ENCODE results near the gene GATD1. TPM values are rescaled to one million over a fixed set of nuclear protein-coding genes. Genes with fewer than 3 reads are reported as not detected.

The GATD1 gene
- total RNA-seq, 2 donors from 2014 or later = 33.0 to 38.8 TPM

DNA sequence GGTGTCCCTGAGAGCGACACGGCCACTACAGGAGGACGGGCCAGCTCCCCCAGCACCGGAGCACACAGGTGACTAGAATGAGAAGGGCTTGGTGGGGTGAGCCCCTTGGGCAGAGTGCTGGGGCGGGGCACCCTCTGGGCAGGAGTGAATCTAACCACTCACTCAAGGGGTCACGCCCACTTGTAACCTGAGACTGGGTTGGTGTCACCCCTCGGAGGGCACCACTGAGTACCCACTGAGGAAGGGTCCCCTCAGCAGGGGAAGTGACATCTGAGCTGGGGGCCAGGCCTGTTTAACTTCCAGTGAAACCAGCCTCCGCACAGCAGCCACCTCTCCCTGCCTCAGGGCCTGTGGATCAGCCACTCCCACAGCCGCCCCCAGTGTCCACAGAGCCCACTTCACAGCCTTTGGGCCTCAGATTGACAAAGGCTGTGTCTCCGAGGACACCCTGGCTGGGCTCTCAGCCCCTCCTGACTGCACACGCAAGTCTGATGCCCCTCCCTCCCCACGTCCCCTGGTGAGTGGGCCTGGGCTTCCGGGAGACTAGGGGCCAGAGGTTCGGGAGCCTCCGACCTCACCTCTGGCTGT, 5.6 kb downstream of the GATD1 start:
- DNase-seq (ENCODE audit: low spot score) = peak; percentile 66
- intact Hi-C loops (cut with DNase I) = no loop called here

DNA sequence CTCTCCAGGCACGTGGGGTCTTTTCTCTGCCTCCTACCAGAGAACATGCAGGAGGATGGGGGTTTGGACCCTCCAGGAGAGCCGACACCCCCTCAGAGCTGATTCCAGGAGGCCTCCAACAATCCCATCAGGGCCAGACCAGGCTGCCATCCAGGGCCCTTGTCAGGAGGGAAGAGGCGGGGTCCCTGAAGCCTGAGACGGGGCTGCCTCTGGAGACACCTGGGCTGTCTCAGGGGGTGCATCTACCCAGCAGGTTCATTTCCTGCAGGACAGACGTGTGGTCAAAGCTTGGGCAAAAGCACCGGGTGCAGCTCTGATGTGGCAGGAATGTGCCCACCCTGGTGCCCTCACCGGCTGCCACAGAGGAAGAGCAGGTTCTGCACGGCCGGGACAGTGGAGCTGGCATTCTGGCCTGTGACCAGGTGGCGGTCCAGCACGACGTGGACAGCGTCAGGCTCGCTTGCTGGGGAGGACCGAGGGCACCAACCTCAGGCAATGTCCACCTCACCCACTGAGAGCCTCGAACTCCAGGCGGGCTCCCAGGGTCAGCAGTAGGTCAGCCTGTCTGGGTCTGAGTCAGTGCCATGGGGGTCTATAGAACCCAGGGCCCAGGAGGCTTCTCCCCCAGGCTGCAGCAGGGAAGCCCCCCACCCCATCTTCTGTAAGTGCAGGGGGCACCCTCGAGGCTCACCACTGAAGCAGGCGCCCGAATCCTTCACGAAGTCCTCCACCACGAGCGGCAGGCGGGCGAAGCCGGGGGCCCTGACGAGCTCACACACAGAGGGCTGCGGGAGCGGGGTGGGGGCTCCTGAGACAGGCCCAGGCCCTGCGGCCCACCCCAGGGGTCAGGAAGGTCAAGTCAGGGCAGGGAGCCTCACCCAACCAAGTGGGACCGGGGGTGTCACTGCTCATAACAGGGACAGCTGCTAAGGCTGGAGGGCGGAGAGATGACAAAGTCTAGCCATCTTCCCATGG, 6.4 kb downstream of the GATD1 start:
- DNase-seq (ENCODE audit: low spot score) = peak; percentile 73
- intact Hi-C loops (cut with DNase I) = no loop called here

DNA sequence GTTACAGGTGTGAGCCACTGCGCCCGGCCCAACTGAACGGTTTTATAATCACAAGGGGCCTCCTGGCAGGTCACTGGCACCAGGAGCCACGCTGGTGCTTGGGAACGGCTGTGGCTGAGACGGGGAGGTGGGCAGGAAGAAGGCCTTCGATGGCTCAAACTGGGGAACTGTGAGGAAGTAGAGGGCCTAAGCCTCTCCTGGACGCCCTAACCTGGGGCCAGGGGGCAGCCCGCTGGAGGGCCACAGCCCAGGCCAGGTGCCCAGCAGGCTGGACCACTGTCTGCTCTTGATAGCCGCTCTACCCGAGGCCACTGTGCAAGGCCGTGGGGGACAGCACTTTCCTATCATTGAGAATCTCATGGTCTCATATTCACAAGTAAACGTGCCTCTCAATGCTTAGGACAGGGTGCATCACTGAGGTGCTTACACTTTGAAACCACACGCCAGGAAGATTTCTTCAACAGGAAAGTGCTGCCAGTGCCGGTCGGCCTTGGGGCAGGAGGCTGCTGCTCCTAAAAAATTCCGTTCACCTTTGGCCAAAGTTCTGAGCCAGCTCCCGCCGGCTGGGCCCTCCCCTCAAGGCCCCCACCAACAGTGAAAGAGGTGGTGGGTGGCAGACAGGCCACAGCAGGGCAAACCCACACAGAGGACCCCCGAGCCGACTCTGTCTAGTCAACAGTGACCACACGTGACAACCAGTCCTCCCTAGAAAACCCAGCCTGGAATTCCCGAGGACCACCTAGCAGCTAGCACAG, 7.2 kb downstream of the GATD1 start:
- intact Hi-C loops (cut with DNase I) = no loop called here
- DNase-seq (ENCODE audit: low spot score) = peak; percentile 66

DNA sequence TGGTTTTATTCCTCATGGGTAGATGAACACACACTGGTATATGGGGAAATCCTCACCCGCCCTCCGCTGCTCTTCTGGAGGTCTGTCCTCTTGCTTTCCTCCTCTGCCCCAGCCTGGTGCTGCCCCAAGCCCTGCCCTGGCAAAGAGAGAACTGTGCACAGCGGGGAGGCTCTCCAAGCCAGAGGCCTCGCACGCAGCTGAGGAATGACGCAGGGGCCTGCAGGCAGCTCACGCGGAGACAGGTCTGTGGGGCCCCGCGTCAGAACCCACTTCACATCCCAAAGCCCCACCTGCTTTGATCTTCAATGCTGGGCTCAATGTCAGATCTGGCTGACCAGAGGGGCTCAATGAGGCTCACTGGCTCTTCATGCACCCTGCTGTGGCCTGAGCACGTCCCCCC, 10.0 kb downstream of the GATD1 start:
- intact Hi-C loops (cut with DNase I) = no loop called here
- DNase-seq (ENCODE audit: low spot score) = no peak

DNA sequence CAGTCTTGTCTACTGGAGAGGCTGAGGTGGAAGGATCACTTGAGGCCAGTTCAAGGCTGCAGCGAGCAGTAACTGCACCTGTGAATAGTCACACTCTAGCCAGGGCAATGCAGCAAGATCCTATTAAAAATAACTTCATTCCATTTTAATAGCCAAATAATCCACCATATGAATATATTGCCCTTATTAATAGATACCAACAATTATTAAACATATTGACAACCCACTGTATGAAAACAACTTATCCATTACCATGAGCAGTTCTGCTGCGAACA, 10.4 kb downstream of the GATD1 start:
- intact Hi-C loops (cut with DNase I) = no loop called here
- no peak for DNase-seq (ENCODE audit: low spot score)

DNA sequence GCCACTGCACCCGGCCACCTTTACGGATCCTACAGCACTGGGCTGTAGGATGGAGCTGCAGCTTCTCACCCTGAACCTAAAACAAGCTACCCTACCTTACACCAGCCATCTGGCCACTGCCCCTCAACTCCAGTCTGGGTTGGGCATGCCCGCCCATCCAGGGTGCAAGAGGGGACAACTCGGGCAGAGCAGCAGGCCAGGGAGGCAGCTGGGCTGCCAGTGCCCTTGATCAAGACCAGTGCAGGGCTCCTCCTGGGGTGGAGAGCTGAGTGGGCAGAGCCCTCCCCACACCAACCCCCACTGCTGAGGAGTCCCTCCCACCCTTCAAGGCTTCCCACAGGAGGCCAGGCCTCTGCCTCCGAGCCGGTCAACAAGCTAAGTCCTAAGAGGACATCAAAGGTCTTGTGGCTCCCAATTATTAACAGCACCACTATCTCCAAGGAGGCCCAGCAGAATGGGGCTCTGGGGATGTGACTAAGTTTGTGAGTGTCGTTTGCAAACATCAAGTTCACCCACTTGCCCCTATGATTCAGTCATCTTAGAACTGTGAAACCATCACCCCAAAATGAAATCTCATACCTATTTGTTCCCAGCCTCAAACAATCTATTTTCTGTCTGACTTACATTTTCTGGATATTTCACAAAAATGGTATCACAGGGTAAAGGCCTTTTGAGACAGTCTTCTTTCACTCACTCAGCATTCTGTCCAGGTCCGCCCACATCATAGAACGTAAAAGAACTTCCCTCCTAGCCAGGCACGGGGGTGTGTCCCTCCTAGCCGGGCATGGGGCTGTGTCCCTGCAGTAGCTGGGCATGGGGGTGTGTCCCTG, 11.0 kb downstream of the GATD1 start:
- DNase-seq (ENCODE audit: low spot score) = no peak
- intact Hi-C loops (cut with DNase I) = no loop called here

DNA sequence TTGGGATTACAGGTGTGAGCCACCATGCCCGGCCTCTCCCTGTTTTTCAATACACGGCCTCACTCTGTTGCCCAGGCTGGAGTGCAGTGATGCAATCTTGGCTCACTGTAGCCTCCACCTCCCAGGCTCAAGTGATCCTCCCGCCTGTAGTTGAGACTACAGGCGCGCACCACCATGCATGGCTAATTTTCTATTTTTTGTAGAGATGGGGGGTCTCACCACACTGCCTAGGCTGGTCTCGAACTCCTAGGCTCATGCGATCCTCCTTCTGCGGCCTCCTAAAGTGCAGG, 11.5 kb downstream of the GATD1 start:
- intact Hi-C loops (cut with DNase I) = no loop called here

DNA sequence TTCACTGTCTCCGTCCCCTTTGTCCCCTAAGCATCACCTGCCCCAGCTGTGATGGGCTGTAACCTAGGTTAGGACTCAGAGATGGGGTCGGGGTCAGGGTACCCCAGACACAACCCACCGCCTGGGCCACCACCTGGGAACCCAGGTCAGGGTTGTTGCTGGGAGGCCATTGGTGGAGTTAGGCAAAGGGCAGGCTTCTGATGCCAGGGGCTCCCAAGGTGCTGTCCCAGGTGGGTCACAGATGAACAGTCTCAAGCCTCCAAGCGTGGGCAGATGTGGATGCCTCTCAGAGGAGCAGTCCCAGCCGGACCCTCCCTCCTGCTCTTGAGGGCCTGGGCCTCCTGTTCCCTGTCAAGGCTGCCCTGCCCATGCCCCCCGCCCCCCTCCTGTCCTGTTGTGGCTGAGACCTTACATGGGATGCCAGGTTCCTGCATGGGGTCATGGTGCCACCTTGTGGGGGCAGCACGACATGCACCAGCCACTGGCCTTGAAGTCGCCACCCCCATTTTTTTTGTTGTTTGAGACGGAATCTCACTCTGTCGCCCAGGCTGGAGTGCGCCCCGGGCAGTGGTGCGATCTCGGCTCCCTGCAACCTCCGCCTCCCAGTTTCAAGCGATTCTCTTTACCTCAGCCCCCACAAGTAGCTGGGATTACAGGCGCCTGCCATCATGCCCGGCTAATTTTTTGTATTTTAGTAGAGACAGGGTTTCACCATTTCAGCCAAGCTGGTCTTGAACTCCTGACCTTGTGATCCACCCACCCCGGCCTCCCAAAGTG, 12.1 kb downstream of the GATD1 start:
- intact Hi-C loops (cut with DNase I) = no loop called here
- DNase-seq (ENCODE audit: low spot score) = no peak

More for the DNA sequence above, 11.5 kb downstream of the GATD1 start:
- no peak for DNase-seq (ENCODE audit: low spot score)

DNA sequence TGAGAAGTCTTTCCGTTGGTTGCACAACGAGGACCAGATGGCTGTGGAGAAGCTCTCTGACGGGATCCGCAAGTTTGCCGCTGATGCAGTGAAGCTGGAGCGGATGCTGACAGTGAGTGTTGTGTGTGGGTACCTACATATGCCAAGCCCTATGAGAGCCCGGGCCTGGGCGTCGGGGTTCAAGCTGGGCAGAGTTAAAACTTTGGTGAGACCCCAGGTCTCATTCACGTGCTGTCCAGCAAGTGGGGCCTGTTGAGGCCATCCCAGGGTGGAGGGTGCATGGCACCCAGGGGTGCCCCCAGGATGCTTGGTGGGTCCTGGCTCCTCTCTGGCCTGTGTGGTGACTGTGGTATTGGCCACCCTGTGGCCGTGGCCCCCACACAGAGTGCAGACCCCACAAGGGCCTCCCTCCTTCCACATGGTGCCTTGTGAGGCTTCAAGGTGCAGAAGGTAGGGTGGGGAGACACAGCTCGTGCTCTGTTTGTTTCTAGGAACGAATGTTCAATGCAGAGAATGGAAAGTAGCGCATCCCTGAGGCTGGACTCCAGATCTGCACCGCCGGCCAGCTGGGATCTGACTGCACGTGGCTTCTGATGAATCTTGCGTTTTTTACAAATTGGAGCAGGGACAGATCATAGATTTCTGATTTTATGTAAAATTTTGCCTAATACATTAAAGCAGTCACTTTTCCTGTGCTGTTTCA, 12.8 kb downstream of the GATD1 start:
- no peak for DNase-seq (ENCODE audit: low spot score)
- intact Hi-C loops (cut with DNase I) = no loop called here

DNA sequence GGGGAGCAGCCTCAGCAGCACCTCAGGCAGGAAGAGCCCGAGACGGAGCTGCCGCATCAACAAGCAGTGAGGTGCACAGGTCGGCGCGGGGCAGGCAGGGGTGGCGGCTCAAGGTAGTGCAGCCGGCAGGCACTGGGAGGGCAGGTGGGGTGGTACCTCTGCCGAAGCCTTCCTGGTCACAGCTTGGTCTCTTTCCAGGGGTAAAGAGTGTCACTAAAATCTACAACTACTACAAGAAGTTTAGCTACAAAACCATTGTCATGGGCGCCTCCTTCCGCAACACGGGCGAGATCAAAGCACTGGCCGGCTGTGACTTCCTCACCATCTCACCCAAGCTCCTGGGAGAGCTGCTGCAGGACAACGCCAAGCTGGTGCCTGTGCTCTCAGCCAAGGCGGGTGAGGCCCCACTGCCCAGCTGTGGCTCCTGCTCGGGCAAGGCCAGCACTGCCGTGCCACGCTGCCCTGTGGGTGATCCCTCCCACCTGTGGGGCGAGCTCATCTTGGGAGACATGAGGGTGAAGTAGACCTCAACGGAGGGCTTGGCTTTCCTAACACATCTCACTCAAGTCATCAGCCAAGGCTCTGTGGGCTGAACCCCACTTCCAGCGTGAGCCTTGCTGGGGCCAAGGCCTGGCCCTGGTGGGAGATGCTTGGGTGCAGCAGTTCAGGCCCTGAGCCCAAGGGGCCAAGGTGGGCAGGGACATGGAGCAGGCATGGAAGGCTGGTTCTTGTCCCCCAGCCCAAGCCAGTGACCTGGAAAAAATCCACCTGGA, 13.6 kb downstream of the GATD1 start:
- DNase-seq (ENCODE audit: low spot score) = no peak
- intact Hi-C loops (cut with DNase I) = no loop called here

DNA sequence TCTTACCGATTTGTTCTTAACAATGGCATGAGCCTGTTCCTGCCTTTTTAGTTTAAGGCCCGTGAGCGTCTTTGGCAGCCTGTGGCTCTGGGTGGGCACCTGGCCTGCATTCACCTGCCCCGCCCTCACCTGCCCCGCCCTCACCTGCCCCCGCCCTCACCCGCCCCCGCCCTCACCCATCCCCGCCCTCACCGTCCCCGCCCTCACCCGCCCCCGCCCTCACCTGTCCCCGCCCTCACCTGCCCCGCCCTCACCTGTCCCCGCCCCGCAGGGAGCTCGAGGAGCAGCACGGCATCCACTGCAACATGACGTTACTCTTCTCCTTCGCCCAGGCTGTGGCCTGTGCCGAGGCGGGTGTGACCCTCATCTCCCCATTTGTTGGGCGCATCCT, 14.2 kb downstream of the GATD1 start:
- intact Hi-C loops (cut with DNase I) = no loop called here
- no peak for DNase-seq (ENCODE audit: low spot score)

DNA sequence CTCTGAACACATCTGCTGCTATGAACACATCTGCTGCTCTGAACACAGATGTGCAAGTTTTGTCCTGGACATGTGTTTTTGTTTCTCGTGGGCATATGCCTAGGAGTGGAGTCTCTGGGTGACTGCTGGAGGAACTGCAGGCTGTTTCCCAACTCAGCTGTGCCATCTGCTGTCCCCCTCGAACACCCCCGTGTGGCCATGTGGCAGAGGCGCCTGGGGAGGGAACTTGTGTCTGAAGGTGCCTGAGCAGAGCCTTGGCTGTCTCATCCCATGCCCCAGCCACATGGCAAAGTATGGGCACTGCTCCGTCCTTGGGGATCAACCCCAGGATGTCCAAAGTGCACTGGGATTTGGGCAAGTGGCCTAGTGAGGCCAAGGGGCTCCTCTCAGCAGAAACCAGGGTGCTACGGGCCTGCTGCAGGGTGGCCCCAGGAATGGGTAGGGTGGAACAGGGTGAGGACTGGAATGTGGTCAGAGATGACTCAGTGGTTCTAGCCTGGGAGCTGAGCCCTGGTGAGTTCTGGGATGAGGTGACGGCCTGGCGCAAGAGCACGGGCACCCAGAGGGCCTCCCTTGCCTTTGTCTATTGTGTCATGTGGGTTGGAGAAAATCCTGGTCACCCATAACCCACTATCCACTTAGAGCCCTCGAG, 14.7 kb downstream of the GATD1 start:
- intact Hi-C loops (cut with DNase I) = no loop called here
- no peak for DNase-seq (ENCODE audit: low spot score)

DNA sequence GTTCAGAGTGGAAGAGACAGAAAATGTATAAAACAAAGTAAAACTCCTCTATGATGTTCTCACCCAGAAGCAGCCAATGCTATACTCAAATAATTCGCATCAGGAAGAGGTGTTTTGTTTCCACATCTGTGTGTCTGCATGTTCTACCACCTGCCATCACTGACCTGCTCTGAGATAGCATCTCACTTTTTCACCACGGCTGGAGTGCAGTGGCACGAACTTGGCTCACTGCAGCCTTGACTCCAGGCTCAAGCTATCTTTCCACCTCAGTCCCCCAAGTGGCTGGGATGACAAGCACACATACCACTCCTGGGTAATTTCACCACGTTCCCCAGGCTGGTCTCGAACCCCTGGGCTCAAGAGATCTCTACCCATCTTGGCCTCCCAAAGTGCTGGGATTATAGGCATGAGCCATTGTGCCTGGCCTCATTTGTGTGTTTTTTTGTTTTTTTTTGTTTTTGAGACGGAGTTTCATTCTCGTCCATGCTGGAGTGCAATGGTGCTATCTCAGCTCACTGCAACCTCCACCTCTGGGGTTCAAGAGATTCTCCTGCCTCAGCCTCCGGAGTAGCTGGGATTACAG, 15.7 kb downstream of the GATD1 start:
- intact Hi-C loops (cut with DNase I) = no loop called here
- no peak for DNase-seq (ENCODE audit: low spot score)

DNA sequence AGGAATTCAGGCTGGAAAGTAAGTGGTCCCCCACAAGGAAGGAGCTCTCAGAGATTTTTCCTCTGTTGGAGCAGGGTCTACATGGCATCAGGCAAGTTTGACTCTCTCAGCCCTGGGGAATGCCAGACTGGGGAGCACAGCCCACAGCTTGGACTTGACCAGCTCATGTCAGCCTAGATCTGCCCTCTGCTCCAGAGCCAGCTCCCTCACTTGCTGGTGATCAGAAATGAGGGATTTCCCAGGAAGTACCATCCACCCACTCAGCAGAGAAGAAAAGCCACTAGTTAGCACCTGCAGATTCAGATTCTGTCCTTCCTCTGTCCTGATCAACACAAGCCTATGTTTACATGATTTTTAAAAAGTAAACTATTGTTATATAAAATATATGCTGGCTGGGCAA, 17.1 kb downstream of the GATD1 start:
- DNase-seq (ENCODE audit: low spot score) = no peak
- intact Hi-C loops (cut with DNase I) = no loop called here

DNA sequence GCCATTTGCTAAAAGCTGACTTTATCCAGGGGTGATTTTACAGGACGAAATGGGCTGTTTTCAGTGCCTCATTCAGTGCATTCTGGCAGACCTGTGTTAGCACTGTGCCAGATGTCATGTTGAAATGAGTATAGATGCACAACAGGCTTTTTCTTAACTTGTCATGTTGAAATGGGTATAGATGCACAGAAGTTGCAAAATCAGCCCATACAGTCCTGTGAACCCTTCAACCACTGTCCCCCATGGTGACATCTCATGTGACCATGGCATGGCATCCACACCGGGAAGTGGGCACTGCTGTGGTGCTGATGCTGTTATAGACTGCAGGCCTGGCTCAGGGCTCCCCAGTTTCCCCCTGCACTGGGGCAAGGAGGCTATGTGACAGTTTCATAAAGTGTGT, 27.6 kb downstream of the GATD1 start:
- no peak for DNase-seq (ENCODE audit: low spot score)
- intact Hi-C loops (cut with DNase I) = loop anchor here in 1 of 2 donors (10.0 kb wide), 1 partner anchor 55 kb away; the partner anchor contains the start of genes PIDD1 and RPLP2

DNA sequence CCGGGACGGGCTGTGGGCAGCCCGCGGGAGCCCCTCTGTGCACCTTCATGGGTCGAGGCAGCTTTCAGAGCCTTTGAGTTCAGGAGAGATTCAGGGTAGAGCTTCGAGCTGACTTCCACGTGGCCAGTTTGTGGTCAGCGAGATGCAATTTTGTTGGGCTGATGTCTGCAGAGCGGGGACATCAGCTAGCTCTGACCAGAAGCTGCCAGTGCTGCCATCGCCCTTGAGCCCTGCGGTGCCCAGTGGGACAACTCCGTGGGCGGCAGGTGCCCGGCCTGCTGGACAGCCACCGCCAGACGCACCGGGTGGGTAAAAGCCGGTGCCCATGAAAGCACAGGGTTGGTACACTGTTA, 29.3 kb downstream of the GATD1 start:
- intact Hi-C loops (cut with DNase I) = loop anchor here in 1 of 2 donors (10.0 kb wide), 1 partner anchor 57 kb away; the partner anchor contains the start of genes PIDD1 and RPLP2
- no peak for DNase-seq (ENCODE audit: low spot score)
